OCI-LY3 (cell line): ENCODE results near the gene TRIM46.
A peak's percentile ranks its signal among the peaks of the same experiment; 100 is the strongest.

ENCODE experiments used
- EZH2phosphoT487 ChIP-seq: fragments of 200-600 bp; shearing (Covaris generic); IDR thresholded peaks from 2 replicates; pipeline ENCODE4 v1.6.1; 2018; ENCODE audit warnings: antibody characterized with exemption, mixed run types, low read depth
- TF ChIP-seq, protein P1 (sequence below): fragments of 200-600, 300-600 bp; sonication (generic); IDR thresholded peaks from 2 replicates; pipeline ENCODE4 v1.5.1; 2014; ENCODE audit warnings: antibody characterized with exemption, low read length, low read depth

DNA sequence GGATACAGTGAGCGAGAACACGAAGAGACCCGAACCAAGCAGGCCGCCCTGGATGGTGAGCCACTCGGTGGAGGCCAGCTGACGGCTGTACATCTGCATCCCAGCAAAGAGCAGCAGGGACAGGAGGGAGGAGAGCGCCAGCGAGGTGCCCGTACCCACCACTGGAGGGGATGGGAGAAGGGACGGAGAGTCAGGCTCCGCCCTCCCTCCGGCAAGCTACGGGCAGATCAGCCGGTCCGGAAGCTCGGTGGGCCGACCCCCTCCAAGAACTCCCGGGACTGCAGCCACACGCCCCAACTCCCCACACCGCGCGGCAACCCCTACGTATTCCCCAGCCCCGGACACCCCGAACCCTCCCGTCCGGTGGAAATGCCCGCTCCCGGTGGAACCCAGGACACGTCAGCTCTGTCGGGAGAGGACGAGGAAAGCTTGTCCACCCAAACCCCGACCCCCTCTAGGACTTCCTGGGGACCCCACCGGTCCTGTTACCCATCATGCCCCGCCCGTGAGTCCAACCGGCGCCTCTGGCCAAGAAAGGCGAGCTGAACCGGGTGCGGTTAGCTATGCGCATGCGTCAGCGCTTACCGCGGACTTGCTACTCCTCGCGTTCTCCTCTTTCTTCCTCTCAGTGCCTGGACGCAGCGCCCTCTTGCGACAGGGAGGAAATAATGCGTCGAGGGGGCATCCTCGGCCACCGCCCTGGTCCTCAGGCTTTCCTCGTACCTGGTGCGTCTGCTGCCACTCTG lies 744 bp upstream of the TRIM46 start, which contains the start of gene KRTCAP2:
- TF ChIP-seq, protein P1, sequence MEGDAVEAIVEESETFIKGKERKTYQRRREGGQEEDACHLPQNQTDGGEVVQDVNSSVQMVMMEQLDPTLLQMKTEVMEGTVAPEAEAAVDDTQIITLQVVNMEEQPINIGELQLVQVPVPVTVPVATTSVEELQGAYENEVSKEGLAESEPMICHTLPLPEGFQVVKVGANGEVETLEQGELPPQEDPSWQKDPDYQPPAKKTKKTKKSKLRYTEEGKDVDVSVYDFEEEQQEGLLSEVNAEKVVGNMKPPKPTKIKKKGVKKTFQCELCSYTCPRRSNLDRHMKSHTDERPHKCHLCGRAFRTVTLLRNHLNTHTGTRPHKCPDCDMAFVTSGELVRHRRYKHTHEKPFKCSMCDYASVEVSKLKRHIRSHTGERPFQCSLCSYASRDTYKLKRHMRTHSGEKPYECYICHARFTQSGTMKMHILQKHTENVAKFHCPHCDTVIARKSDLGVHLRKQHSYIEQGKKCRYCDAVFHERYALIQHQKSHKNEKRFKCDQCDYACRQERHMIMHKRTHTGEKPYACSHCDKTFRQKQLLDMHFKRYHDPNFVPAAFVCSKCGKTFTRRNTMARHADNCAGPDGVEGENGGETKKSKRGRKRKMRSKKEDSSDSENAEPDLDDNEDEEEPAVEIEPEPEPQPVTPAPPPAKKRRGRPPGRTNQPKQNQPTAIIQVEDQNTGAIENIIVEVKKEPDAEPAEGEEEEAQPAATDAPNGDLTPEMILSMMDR: peak; percentile 96
- no peak for TF ChIP-seq EZH2phosphoT487
